ENCODE data around the gene KMT2E.

DNA sequence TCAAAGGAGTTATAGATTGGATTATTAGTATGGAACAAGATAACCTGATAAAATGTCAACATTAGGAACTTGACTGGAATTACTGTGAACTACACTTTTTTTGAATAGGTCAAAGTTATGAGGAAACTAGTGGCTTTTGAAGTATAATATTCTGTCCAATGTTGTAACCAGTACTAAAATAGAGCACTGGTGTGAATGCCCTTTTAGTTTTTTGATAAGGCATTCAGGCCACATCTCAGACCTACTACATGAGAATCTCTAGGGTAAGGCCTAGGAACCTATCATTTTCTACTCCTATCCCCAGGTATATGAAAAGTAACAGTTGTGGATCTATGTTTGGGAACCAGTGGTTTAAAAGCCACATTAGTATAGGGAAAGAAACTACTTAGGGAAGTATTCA, 16.4 kb downstream of the KMT2E start:
- TF ChIP-seq CTCF (IDR thresholded peaks at IDR 0.05) (no peak), ZFX (IDR thresholded peaks at IDR 0.05; ENCODE audit: borderline replicate concordance) (no peak)
